Brain microvascular endothelial cell (primary cell): ENCODE data around the gene KCNT1.

Experiments used
- DNase-seq: peaks from one replicate; pipeline ENCODE4 v3.0.0-alpha.2; 2020
- H3K27ac ChIP-seq: fragments of 250-450 bp; sonication (Bioruptor Pico); 2 replicates; pipeline ENCODE4 v1.5.1; 2020; ENCODE audit warnings: mild to moderate bottlenecking, moderate library complexity
- H3K27me3 ChIP-seq: fragments of 250-450 bp; sonication (Bioruptor Pico); replicated peaks from 2 replicates; pipeline ENCODE4 v1.5.1; 2020; ENCODE audit warnings: mild to moderate bottlenecking
- H3K36me3 ChIP-seq: fragments of 250-450 bp; sonication (Bioruptor Pico); replicated peaks from 2 replicates; pipeline ENCODE4 v1.5.1; 2020; ENCODE audit warnings: mild to moderate bottlenecking
- H3K4me3 ChIP-seq: 2 replicates; pipeline ENCODE4 v1.5.1; 2011; ENCODE audit warnings: low read depth, mild to moderate bottlenecking, control low read depth, low read length, moderate library complexity
- CTCF ChIP-seq: IDR thresholded peaks from 2 replicates; pipeline ENCODE4 v1.5.1; 2011; ENCODE audit warnings: low read depth, mild to moderate bottlenecking, moderate library complexity, low read length, control low read depth, inconsistent platforms; ENCODE audit errors: missing control alignments
- in situ Hi-C: cut with HindIII; loops from 2 replicates; pipeline ENCODE4 v1.10.0; 2017; ENCODE audit warnings: low sequenced_read_pairs, low pct_ligation_motif_present

The KCNT1 gene

GRCh38 chr9:135661816-135662560, 40.0 kb upstream of the KCNT1 start:
- in situ Hi-C loops = no loop called here

GRCh38 chr9:135662758-135663450, 39.1 kb upstream of the KCNT1 start, which contains the start of gene LCN9:
LCN9 (plus strand) TSS chr9:135663309; CDS start chr9:135663322, 13 bp downstream.
- TF ChIP-seq CTCF = no peak

More at GRCh38 chr9:135661816-135662560, 40.0 kb upstream of the KCNT1 start:
- Histone ChIP-seq H3K27me3 (no peaks in the 10 kb centered on the region), H3K4me3 (no peak overlapping the region), H3K27ac (no peak overlapping the region), H3K36me3 (no peaks in the 10 kb centered on the region)
- no peak for TF ChIP-seq CTCF
- no peak for DNase-seq

GRCh38 chr9:135663451-135663770, 38.6 kb upstream of the KCNT1 start:
- no peak for TF ChIP-seq CTCF
- no peak overlapping the region for H3K4me3 ChIP-seq
- no peak for DNase-seq
- H3K36me3 ChIP-seq = no peaks in the 10 kb centered on the region
- no peak overlapping the region for H3K27ac ChIP-seq
- in situ Hi-C loops = no loop called here
- no peaks in the 10 kb centered on the region for H3K27me3 ChIP-seq

More at GRCh38 chr9:135662758-135663450, 39.1 kb upstream of the KCNT1 start, which contains the start of gene LCN9:
- Histone ChIP-seq H3K27me3 (no peaks in the 10 kb centered on the region), H3K27ac (no peak within 1 kb of the TSS), H3K36me3 (no peaks in the 10 kb centered on the region), H3K4me3 (no peak within 1 kb of the TSS)
- DNase-seq = peak; percentile 8
- in situ Hi-C loops = no loop called here

GRCh38 chr9:135663857-135664256, 38.1 kb upstream of the KCNT1 start:
- in situ Hi-C loops = no loop called here
- no peak for TF ChIP-seq CTCF

GRCh38 chr9:135664266-135664665, 37.7 kb upstream of the KCNT1 start:
- TF ChIP-seq CTCF = no peak
- no peak overlapping the region for H3K4me3 ChIP-seq
- in situ Hi-C loops = no loop called here
- no peak overlapping the region for H3K27ac ChIP-seq
- H3K36me3 ChIP-seq = no peaks in the 10 kb centered on the region
- H3K27me3 ChIP-seq = no peaks in the 10 kb centered on the region
- DNase-seq = no peak

More at GRCh38 chr9:135663857-135664256, 38.1 kb upstream of the KCNT1 start:
- DNase-seq = no peak
- Histone ChIP-seq H3K36me3 (no peaks in the 10 kb centered on the region), H3K4me3 (no peak overlapping the region), H3K27me3 (no peaks in the 10 kb centered on the region), H3K27ac (no peak overlapping the region)
